ENCODE results near the gene LYPD6B.

DNA sequence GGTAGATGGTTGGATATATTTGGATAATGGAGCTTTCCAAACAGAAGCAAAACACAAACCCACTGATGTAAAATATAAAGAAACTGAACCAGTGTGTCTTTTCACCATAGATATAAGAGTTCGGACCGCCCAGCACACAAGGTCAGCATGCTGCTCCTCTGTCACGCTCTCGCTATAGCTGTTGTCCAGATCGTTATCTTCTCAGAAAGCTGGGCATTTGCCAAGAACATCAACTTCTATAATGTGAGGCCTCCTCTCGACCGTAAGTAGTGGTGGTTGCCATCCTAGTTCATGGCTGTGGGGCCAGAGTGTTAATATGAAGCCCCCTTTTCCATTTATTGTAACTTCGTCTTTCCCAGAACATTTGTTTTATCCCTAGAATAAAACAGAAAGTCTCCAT is 166.6 kb downstream of the LYPD6B start:
- TF ChIP-seq CTCF (IDR thresholded peaks at IDR 0.05) (no peak), POLR2A (IDR thresholded peaks at IDR 0.05) (no peak)

All from gastroesophageal sphincter (tissue), 3 donors.